ENCODE results near the gene ASB1.

The ASB1 gene

DNA sequence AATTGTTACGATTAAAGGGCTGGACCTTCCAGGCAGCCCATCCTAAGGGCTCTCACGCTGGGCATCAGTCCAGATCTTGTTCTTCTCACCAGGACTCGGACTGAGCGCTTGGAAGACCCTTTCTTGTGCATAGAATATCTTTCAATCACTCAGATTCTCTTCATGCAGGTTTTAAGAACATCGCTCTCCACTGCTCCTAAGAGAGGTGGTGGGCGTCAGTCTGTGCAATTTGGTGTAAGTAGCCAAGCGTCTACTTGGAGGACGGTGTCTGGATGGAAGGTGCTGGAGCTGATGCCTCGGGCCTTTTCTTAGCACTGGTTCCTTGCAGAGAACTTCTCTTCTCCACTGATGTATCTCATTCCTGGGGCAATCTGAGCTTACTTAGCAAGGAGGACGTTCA, 68.7 kb downstream of the ASB1 start:
- no peak for DNase-seq (ENCODE audit: low spot score)

DNA sequence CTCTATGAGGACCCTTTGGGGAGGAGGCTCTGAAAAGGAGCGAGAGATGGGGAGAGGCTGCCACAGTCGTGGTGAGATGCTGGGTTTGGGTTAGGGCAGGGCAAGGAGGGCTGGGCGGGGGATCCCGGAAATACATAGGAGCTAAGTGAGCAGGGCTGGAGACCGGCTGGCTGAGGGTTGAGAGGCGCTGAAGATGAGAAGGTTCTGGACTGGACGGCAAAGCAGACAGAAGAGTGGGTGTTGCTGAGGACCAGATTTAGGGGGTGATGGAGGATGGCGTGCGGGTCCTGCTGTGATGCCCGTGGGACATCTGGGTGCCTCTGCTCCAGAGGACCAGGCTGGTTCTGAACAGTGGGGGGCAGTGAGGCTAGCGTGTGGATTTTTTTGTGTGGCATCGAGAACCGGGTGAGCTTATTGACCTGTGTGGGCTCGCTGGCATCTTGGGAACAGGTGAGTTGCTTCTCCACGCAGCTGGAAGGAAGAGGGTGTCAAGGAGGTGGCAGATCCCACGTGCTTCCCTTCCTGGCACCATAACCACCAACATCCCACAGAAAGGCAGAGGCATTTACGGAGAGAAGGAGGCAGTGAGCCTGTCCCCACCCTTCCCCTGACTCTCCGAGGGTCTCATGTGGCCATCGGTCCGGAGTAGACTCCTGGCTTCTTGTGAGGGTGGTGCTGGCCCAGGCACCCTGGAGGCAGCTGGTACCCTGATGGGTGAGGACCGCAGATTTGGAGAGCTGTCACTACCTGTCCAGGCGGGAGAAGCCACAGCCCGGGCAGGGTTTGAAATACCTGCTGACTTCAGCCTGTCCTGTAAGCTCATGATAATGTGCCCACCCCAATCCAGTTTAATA, 70.3 kb downstream of the ASB1 start:
- no peak for DNase-seq (ENCODE audit: low spot score)

DNA sequence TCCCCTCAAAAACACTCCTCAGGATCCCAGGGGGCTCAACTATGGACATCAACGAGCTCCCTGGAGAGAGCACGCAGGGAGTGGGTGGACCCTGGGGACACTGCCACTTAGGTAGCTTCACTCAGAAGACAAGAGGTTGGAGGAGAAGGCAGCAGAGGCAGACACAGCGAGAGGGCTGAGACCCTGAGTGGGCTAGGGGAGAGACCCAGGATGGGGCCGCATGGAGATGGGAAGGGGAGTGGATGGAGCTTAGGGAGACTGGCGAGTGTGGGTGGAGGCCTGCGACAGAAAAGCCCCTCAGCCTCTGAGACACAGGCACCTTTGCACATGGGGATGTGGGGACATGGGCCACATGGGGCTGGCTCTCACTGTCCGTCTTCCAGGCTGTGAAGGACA, 70.9 kb downstream of the ASB1 start:
- no peak for DNase-seq (ENCODE audit: low spot score)

DNA sequence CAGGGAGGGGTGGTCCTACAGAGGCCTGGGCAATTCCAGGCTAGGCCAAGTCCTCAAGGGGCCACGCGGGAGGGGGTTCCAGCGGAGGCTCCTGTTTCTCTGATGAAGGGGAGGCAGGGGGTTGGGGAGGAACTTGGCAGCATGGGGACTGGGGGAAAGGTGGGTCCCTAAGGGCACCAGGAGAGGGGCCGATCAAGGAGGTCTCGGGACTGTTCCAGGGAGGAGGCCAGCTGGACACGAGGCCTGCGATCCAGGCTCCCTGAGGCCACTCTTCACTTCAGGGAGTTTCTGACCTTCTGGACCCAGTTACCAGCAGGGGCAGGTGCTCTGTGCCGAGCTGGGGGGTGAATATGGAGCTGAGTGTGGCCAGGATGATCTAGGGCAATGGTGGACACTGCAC, 71.5 kb downstream of the ASB1 start:
- no peak for DNase-seq (ENCODE audit: low spot score)

DNA sequence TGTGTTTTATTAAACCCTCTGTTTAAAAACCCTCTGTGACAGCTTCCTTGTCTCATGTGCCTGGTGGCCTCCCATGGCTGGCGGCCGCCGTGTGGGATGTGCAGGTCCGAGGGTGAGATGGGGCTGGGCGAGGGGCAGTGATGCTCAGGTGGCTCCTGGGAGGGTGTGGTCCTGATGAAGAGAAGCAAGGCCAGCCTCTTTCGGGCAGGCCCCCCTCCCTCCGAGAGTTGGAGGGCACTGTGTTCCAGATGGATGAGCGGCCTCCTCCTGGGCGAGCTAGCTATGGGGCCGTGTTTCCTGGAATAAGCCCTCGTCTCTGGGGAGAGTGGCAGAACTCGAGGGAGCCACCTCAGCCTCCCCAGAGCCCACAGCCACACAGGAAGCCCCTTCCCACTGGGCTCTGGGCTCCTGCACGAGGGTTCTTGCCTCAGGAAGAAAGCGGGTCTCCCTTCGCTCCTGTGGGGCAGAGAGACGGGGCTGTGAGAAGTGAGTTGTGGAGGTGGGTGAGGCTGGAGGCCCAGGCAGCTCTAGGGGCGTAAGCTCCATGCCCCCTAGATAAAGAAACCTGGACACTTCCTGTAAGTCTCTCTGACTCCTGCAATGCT, 72.1 kb downstream of the ASB1 start:
- DNase-seq (ENCODE audit: low spot score) = no peak

DNA sequence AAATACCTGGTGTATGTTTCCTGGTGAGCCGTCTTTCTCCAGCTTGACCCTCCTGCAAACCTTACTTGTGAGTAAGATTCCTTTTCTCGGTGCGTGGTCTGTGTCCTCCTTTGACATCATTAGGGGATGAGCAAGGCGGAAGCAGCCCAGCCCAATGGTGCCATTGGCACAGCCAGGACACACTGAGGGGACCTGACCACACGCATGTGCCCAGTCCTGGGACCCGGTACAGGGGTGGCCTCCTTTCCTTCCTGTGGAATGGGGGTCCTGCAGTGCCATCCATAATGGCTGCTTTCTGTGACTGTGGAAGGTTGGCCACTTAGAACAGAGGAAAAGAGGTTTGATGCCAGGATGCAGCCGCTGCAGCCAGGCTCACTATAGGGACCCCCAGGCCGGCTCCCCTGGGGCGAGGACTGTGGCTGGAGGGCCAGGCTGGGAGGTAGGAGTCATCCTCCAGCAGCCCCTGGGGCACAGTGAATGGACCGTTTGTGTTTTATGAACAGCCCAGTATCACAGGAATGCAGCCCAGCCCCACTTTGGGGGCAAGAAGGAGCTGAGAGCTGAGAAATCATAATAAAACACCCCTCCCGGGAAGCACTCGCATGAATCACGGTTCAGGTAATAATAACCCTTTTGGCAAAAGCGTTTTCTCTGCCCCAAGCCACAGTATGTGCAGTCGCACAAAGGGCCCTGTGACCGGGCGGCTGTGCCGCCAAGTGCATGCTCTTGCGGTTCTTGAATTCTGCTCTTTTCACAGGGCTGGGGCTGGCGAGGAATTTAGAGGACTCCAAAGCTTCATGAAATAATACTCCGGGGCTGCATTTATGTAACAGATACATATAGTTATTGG, 73.2 kb downstream of the ASB1 start:
- DNase-seq (ENCODE audit: low spot score) = no peak

DNA sequence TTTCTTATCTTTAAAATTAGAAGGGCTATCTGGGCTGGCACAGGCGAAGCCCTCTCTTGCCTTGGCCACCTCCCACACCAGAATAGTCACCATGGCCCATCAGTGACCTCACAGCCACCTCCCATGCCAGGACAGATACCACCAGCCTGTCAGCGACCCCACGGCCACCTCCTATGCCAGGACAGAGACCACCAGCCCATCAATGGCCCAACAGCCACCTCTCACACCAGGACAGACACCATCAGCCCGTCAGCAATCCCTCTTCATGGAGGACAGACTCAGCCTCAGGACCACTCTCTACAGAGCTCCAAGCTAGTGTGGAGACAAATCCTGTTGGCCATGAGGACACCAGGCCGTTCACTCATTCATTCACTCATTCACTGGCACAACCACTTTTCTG, 74.6 kb downstream of the ASB1 start:
- no peak for DNase-seq (ENCODE audit: low spot score)

All from kidney capillary endothelial cell (primary cell).